ENCODE data around the gene PARVB.

The PARVB gene

GRCh38 chr22:43998679-43999264, 25.3 kb upstream of the PARVB start:
- no peaks in the 10 kb centered on the region for H3K27me3 ChIP-seq (ENCODE audit: control insufficient read depth, insufficient read depth, low read length, poor library complexity, severe bottlenecking)
- H3K36me3 ChIP-seq (ENCODE audit: control insufficient read depth, insufficient read depth, low read length): peaks cover 3% of the 10 kb centered on the region
- no peaks in the 10 kb centered on the region for H3K4me1 ChIP-seq (ENCODE audit: control insufficient read depth, insufficient read depth, low read length)
- no peak overlapping the region for H3K4me3 ChIP-seq (ENCODE audit: insufficient read depth, low read depth, low read length)
- no peaks in the 10 kb centered on the region for H3K9me3 ChIP-seq (ENCODE audit: control insufficient read depth, low read length)
- 92 to 93% methylated on average over 15 of the region's 15 CpGs for WGBS, 2 experiments
- no peak overlapping the region for H3K27ac ChIP-seq (ENCODE audit: insufficient read depth, low read depth, low read length, poor library complexity, severe bottlenecking)

- no peaks in the 10 kb centered on the region for H3K9me3 ChIP-seq (ENCODE audit: control insufficient read depth, low read length)
- WGBS, 2 experiments: 92 to 93% methylated on average over 3 of the region's 3 CpGs
- H3K27me3 ChIP-seq (ENCODE audit: control insufficient read depth, insufficient read depth, low read length, poor library complexity, severe bottlenecking): no peaks in the 10 kb centered on the region
- H3K4me3 ChIP-seq (ENCODE audit: insufficient read depth, low read depth, low read length): no peak overlapping the region
- H3K27ac ChIP-seq (ENCODE audit: insufficient read depth, low read depth, low read length, poor library complexity, severe bottlenecking): no peak overlapping the region
- no peaks in the 10 kb centered on the region for H3K4me1 ChIP-seq (ENCODE audit: control insufficient read depth, insufficient read depth, low read length)
- H3K36me3 ChIP-seq (ENCODE audit: control insufficient read depth, insufficient read depth, low read length): peaks cover 3% of the 10 kb centered on the region
Measured at GRCh38 chr22:43999378-43999777, 24.7 kb upstream of the PARVB start.

- H3K4me3 ChIP-seq (ENCODE audit: insufficient read depth, low read depth, low read length): no peak overlapping the region
- no peaks in the 10 kb centered on the region for H3K4me1 ChIP-seq (ENCODE audit: control insufficient read depth, insufficient read depth, low read length)
- no peak overlapping the region for H3K27ac ChIP-seq (ENCODE audit: insufficient read depth, low read depth, low read length, poor library complexity, severe bottlenecking)
- no peaks in the 10 kb centered on the region for H3K9me3 ChIP-seq (ENCODE audit: control insufficient read depth, low read length)
- no peaks in the 10 kb centered on the region for H3K36me3 ChIP-seq (ENCODE audit: control insufficient read depth, insufficient read depth, low read length)
- WGBS, 2 experiments: 96 to 98% methylated on average over 4 of the region's 4 CpGs
- no peaks in the 10 kb centered on the region for H3K27me3 ChIP-seq (ENCODE audit: control insufficient read depth, insufficient read depth, low read length, poor library complexity, severe bottlenecking)
Measured at GRCh38 chr22:44000123-44000522, 24.0 kb upstream of the PARVB start.

- H3K4me3 ChIP-seq (ENCODE audit: insufficient read depth, low read depth, low read length): no peak overlapping the region
- WGBS, 2 experiments: 95 to 96% methylated on average over 7 of the region's 7 CpGs
- no peaks in the 10 kb centered on the region for H3K36me3 ChIP-seq (ENCODE audit: control insufficient read depth, insufficient read depth, low read length)
- no peaks in the 10 kb centered on the region for H3K27me3 ChIP-seq (ENCODE audit: control insufficient read depth, insufficient read depth, low read length, poor library complexity, severe bottlenecking)
- no peak overlapping the region for H3K27ac ChIP-seq (ENCODE audit: insufficient read depth, low read depth, low read length, poor library complexity, severe bottlenecking)
- H3K9me3 ChIP-seq (ENCODE audit: control insufficient read depth, low read length): no peaks in the 10 kb centered on the region
- H3K4me1 ChIP-seq (ENCODE audit: control insufficient read depth, insufficient read depth, low read length): no peaks in the 10 kb centered on the region
Measured at GRCh38 chr22:44001521-44001920, 22.6 kb upstream of the PARVB start.

GRCh38 chr22:44002324-44002723, 21.8 kb upstream of the PARVB start:
- H3K9me3 ChIP-seq (ENCODE audit: control insufficient read depth, low read length): no peaks in the 10 kb centered on the region
- no peak overlapping the region for H3K27ac ChIP-seq (ENCODE audit: insufficient read depth, low read depth, low read length, poor library complexity, severe bottlenecking)
- H3K27me3 ChIP-seq (ENCODE audit: control insufficient read depth, insufficient read depth, low read length, poor library complexity, severe bottlenecking): no peaks in the 10 kb centered on the region
- no peaks in the 10 kb centered on the region for H3K36me3 ChIP-seq (ENCODE audit: control insufficient read depth, insufficient read depth, low read length)
- WGBS, 2 experiments: 87 to 93% methylated on average over 11 of the region's 11 CpGs
- no peaks in the 10 kb centered on the region for H3K4me1 ChIP-seq (ENCODE audit: control insufficient read depth, insufficient read depth, low read length)
- H3K4me3 ChIP-seq (ENCODE audit: insufficient read depth, low read depth, low read length): no peak overlapping the region

- Histone ChIP-seq H3K27me3 (ENCODE audit: control insufficient read depth, insufficient read depth, low read length, poor library complexity, severe bottlenecking) (no peaks in the 10 kb centered on the region), H3K36me3 (ENCODE audit: control insufficient read depth, insufficient read depth, low read length) (no peaks in the 10 kb centered on the region), H3K9me3 (ENCODE audit: control insufficient read depth, low read length) (no peaks in the 10 kb centered on the region), H3K27ac (ENCODE audit: insufficient read depth, low read depth, low read length, poor library complexity, severe bottlenecking) (no peak overlapping the region), H3K4me3 (ENCODE audit: insufficient read depth, low read depth, low read length) (no peak overlapping the region), H3K4me1 (ENCODE audit: control insufficient read depth, insufficient read depth, low read length) (no peaks in the 10 kb centered on the region)
- WGBS, 2 experiments: 93 to 97% methylated on average over 8 of the region's 8 CpGs
Measured at GRCh38 chr22:44002997-44003396, 21.1 kb upstream of the PARVB start.

- 73 to 78% methylated on average over 7 of the region's 7 CpGs for WGBS, 2 experiments
- no peaks in the 10 kb centered on the region for H3K36me3 ChIP-seq (ENCODE audit: control insufficient read depth, insufficient read depth, low read length)
- H3K4me1 ChIP-seq (ENCODE audit: control insufficient read depth, insufficient read depth, low read length): no peaks in the 10 kb centered on the region
- no peak overlapping the region for H3K27ac ChIP-seq (ENCODE audit: insufficient read depth, low read depth, low read length, poor library complexity, severe bottlenecking)
- no peak overlapping the region for H3K4me3 ChIP-seq (ENCODE audit: insufficient read depth, low read depth, low read length)
- H3K9me3 ChIP-seq (ENCODE audit: control insufficient read depth, low read length): no peaks in the 10 kb centered on the region
- no peaks in the 10 kb centered on the region for H3K27me3 ChIP-seq (ENCODE audit: control insufficient read depth, insufficient read depth, low read length, poor library complexity, severe bottlenecking)
Measured at GRCh38 chr22:44003405-44004103, 20.5 kb upstream of the PARVB start.

GRCh38 chr22:44004104-44004460, 20.0 kb upstream of the PARVB start:
- WGBS, 2 experiments: 87 to 93% methylated on average over 6 to 7 of the region's 7 CpGs
- Histone ChIP-seq H3K4me1 (ENCODE audit: control insufficient read depth, insufficient read depth, low read length) (no peaks in the 10 kb centered on the region), H3K27me3 (ENCODE audit: control insufficient read depth, insufficient read depth, low read length, poor library complexity, severe bottlenecking) (no peaks in the 10 kb centered on the region), H3K36me3 (ENCODE audit: control insufficient read depth, insufficient read depth, low read length) (no peaks in the 10 kb centered on the region), H3K4me3 (ENCODE audit: insufficient read depth, low read depth, low read length) (no peak overlapping the region), H3K27ac (ENCODE audit: insufficient read depth, low read depth, low read length, poor library complexity, severe bottlenecking) (no peak overlapping the region), H3K9me3 (ENCODE audit: control insufficient read depth, low read length) (no peaks in the 10 kb centered on the region)

GRCh38 chr22:44005524-44005923, 18.6 kb upstream of the PARVB start:
- no peaks in the 10 kb centered on the region for H3K36me3 ChIP-seq (ENCODE audit: control insufficient read depth, insufficient read depth, low read length)
- no peaks in the 10 kb centered on the region for H3K27me3 ChIP-seq (ENCODE audit: control insufficient read depth, insufficient read depth, low read length, poor library complexity, severe bottlenecking)
- 88 to 95% methylated on average over 4 of the region's 4 CpGs for WGBS, 2 experiments
- H3K4me1 ChIP-seq (ENCODE audit: control insufficient read depth, insufficient read depth, low read length): no peaks in the 10 kb centered on the region
- H3K4me3 ChIP-seq (ENCODE audit: insufficient read depth, low read depth, low read length): no peak overlapping the region
- no peak overlapping the region for H3K27ac ChIP-seq (ENCODE audit: insufficient read depth, low read depth, low read length, poor library complexity, severe bottlenecking)
- no peaks in the 10 kb centered on the region for H3K9me3 ChIP-seq (ENCODE audit: control insufficient read depth, low read length)

- Histone ChIP-seq H3K36me3 (ENCODE audit: control insufficient read depth, insufficient read depth, low read length) (no peaks in the 10 kb centered on the region), H3K27ac (ENCODE audit: insufficient read depth, low read depth, low read length, poor library complexity, severe bottlenecking) (no peak overlapping the region), H3K27me3 (ENCODE audit: control insufficient read depth, insufficient read depth, low read length, poor library complexity, severe bottlenecking) (no peaks in the 10 kb centered on the region), H3K9me3 (ENCODE audit: control insufficient read depth, low read length) (no peaks in the 10 kb centered on the region), H3K4me3 (ENCODE audit: insufficient read depth, low read depth, low read length) (no peak overlapping the region), H3K4me1 (ENCODE audit: control insufficient read depth, insufficient read depth, low read length) (no peaks in the 10 kb centered on the region)
- 93 to 94% methylated on average over 5 of the region's 5 CpGs for WGBS, 2 experiments
Measured at GRCh38 chr22:44012162-44012561, 11.9 kb upstream of the PARVB start.
